Type B pancreatic cell (in vitro differentiated cells): ENCODE results near the gene LGALS14. TPM values are rescaled to one million over a fixed set of nuclear protein-coding genes. Genes with fewer than 3 reads are reported as not detected.

Experiments used
- DNase-seq: peaks from one replicate; pipeline ENCODE4 v3.0.0; 2021; ENCODE audit warnings: mixed read lengths; ENCODE audit not compliant: unreplicated experiment; ENCODE audit errors: extremely low spot score
- H3K27ac Mint-ChIP-seq: 2 replicates; pipeline ENCODE4 v1.8.0; 2021; ENCODE audit warnings: mild to moderate bottlenecking, mixed read lengths
- H3K27me3 Mint-ChIP-seq: 2 replicates; pipeline ENCODE4 v1.8.0; 2021; ENCODE audit warnings: mixed read lengths
- H3K36me3 Mint-ChIP-seq: 2 replicates; pipeline ENCODE4 v1.8.0; 2021; ENCODE audit warnings: mixed read lengths
- H3K4me1 Mint-ChIP-seq: one replicate; pipeline ENCODE4 v1.8.0; 2021; ENCODE audit warnings: mixed read lengths; ENCODE audit not compliant: unreplicated experiment
- H3K4me3 Mint-ChIP-seq: 2 replicates; pipeline ENCODE4 v1.8.0; 2021; ENCODE audit warnings: mild to moderate bottlenecking, mixed read lengths
- H3K9me3 Mint-ChIP-seq: 2 replicates; pipeline ENCODE4 v1.8.0; 2021; ENCODE audit warnings: mixed read lengths
- total RNA-seq: library from RNA; stranded (reverse); gene quantifications from 2 replicates; pipeline ENCODE4 v1.2.1, GENCODE V29; 2021; ENCODE audit warnings: low replicate concordance
- TF ChIP-seq, protein P1 (sequence below): fragments of 200-600 bp; sonication (generic); conservative IDR thresholded peaks from 2 replicates; pipeline ENCODE4 v1.5.0; 2021; ENCODE audit warnings: antibody characterized with exemption, mild to moderate bottlenecking

The LGALS14 gene
- total RNA-seq, 1 donor from 2014 or later = not detected

DNA sequence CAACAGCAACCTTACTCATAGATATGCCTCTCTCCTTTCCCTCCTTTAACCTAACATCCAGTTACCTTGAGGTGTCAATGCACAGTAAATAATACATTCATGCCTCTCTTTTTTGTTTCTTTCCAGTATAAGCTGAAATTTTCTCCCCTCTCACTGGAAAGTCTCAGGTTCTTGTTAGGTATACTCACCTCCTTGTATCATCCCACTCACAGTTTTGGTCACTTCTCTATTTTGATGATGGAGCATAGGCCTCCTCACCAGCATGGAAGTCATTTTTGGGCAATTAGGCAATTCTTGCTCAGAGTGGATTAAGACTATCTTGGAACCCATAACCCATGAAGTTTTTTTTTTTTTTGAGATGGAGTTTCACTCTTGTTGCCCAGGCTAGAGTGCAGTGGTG, 5.7 kb upstream of the LGALS14 start:
- TF ChIP-seq, protein P1, sequence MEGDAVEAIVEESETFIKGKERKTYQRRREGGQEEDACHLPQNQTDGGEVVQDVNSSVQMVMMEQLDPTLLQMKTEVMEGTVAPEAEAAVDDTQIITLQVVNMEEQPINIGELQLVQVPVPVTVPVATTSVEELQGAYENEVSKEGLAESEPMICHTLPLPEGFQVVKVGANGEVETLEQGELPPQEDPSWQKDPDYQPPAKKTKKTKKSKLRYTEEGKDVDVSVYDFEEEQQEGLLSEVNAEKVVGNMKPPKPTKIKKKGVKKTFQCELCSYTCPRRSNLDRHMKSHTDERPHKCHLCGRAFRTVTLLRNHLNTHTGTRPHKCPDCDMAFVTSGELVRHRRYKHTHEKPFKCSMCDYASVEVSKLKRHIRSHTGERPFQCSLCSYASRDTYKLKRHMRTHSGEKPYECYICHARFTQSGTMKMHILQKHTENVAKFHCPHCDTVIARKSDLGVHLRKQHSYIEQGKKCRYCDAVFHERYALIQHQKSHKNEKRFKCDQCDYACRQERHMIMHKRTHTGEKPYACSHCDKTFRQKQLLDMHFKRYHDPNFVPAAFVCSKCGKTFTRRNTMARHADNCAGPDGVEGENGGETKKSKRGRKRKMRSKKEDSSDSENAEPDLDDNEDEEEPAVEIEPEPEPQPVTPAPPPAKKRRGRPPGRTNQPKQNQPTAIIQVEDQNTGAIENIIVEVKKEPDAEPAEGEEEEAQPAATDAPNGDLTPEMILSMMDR = no peak
- no peak for DNase-seq
- Mint-ChIP-seq H3K36me3 (no peaks in the 10 kb centered on the region), H3K4me3 (no peak overlapping the region), H3K27me3 (peaks cover 31% of the 10 kb centered on the region), H3K27ac (no peak overlapping the region), H3K4me1 (no peaks in the 10 kb centered on the region), H3K9me3 (no peaks in the 10 kb centered on the region)

DNA sequence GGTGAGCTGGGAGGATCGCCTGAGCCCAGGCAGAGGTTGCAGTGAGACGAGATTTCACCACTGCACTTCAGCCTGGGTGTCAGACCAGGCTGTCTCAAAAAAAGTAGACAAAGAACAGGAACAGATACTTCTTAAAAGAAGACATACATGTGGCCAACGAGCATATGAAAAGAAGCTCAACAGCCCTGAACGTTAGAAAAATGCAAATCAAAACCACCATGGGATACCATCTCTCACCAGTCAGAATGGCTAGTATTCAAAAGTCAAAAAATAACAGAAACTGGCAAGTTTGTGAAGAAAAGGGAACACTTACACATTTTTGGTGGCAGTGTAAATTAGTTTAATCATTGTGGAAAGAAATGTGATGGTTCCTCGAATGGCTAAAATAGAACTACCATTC, 3.0 kb upstream of the LGALS14 start:
- TF ChIP-seq, protein P1 = no peak
- Mint-ChIP-seq H3K9me3 (no peaks in the 10 kb centered on the region), H3K36me3 (no peaks in the 10 kb centered on the region), H3K4me3 (no peak overlapping the region), H3K27me3 (peaks cover 20% of the 10 kb centered on the region), H3K27ac (no peak overlapping the region), H3K4me1 (no peaks in the 10 kb centered on the region)
- DNase-seq = no peak

DNA sequence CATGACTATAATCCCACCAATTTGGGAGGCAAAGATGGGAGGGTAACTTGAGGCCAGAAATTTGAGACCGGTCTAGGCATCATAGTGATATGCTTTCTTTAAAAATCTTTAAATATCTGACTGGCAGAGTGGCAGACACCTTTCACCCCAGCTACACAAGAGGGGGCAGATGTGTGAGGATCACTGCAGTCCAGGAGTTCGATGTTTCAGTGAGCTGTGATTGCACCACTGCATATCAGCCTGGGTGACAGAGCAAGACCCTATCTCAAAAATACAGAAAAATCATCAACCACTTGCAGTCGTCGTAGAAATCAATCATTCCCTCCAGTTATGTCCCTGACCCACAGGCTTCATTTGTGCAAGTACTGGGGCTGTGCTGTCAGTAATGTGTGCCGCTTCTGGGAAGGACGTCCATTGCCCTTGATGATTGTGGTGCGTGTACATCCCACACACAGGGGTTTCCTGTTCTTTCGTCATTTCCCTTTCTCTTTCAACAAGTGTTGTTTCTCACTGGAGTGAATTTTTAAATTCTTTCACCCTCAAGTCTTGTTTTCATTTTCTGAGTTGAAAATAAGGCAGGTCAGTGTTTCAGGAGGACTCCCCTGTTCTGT, 1.4 kb downstream of the LGALS14 start:
- TF ChIP-seq, protein P1 = no peak
- H3K27ac Mint-ChIP-seq = no peak overlapping the region
- H3K27me3 Mint-ChIP-seq = peaks cover 20% of the 10 kb centered on the region
- no peak overlapping the region for H3K4me3 Mint-ChIP-seq
- DNase-seq = no peak
- H3K36me3 Mint-ChIP-seq = no peaks in the 10 kb centered on the region
- no peaks in the 10 kb centered on the region for H3K4me1 Mint-ChIP-seq
- H3K9me3 Mint-ChIP-seq = no peaks in the 10 kb centered on the region

DNA sequence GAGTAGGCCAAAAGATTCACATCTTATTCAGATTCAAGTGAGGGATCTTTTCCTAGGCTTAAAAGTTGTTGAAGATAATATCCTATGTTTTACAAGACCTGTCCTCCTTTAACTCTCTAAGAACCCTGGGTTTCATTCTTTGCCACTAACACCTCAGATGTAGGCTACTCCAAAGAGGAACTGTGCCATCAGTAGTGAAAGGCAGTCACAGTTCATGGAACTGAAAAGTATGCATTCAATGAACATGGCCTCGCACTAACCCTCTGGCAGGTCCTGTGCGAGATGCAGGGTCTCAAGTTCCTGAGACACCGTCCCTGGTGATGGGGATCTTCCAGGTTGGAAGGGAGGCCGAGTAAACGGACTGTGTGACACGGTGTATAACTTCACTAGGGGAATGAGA, 4.3 kb downstream of the LGALS14 start:
- Mint-ChIP-seq H3K27me3 (peaks cover 25% of the 10 kb centered on the region), H3K36me3 (no peaks in the 10 kb centered on the region), H3K9me3 (no peaks in the 10 kb centered on the region), H3K27ac (no peak overlapping the region), H3K4me1 (no peaks in the 10 kb centered on the region), H3K4me3 (no peak overlapping the region)
- DNase-seq = no peak
- TF ChIP-seq, protein P1 = no peak

DNA sequence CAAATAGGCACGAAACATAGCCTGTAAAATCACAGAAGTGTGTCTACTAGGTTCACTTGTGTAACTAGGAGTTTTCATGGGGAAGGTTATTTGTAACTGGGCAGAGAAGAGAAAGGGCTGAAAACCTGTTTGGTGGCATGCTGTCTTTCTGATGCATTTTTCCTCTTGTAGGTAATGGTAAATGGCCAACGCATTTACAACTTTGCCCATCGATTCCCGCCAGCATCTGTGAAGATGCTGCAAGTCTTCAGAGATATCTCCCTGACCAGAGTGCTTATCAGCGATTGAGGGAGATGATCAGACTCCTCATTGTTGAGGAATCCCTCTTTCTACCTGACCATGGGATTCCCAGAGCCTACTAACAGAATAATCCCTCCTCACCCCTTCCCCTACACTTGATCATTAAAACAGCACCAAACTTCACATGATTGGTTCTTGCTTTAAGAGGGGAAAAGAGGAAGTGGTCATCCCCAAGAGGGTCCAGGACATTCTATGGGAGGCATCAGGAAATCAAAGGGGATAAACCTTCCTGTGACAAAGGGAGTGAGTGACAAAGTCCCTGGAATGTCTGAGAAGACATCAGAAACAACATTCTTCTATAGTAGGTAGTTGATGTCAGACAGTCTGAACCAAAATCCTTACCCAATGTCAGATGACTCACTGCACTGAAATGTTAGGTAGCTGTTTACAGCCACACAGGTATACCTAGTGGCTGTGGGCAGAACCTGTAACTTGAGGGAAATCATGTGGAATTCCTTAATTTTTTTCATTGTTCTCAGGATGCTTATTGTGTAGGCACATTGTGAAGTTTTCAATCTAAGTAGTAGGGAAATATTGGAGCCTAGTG, 5.0 kb downstream of the LGALS14 start:
- H3K9me3 Mint-ChIP-seq = no peaks in the 10 kb centered on the region
- no peaks in the 10 kb centered on the region for H3K4me1 Mint-ChIP-seq
- TF ChIP-seq, protein P1 = no peak
- H3K27ac Mint-ChIP-seq = no peak overlapping the region
- peaks cover 25% of the 10 kb centered on the region for H3K27me3 Mint-ChIP-seq
- H3K4me3 Mint-ChIP-seq = no peak overlapping the region
- no peaks in the 10 kb centered on the region for H3K36me3 Mint-ChIP-seq
- DNase-seq = no peak
